ENCODE results near the gene BANK1.

The BANK1 gene

GRCh38 chr4:101956068-101956825 is 165.7 kb downstream of the BANK1 start:
- DNase-seq (ENCODE audit: low read depth in 3 of 3), result no peak

- DNase-seq (ENCODE audit: low read depth in 3 of 3), result no peak
Observed at GRCh38 chr4:101958547-101958946, 168.0 kb downstream of the BANK1 start.

GRCh38 chr4:101960431-101960830 is 169.9 kb downstream of the BANK1 start:
- no peak for DNase-seq (ENCODE audit: low read depth in 3 of 3)

GRCh38 chr4:101961144-101961543 is 170.6 kb downstream of the BANK1 start:
- no peak for DNase-seq (ENCODE audit: low read depth in 3 of 3)

- no peak for DNase-seq (ENCODE audit: low read depth in 3 of 3)
Observed at GRCh38 chr4:101967697-101968346, 177.3 kb downstream of the BANK1 start.

- DNase-seq (ENCODE audit: low read depth in 3 of 3), result no peak
Observed at GRCh38 chr4:101968364-101968763, 177.8 kb downstream of the BANK1 start.

GRCh38 chr4:101969965-101970364 is 179.4 kb downstream of the BANK1 start:
- DNase-seq (ENCODE audit: low read depth in 3 of 3), result no peak

GRCh38 chr4:101970547-101971155 is 180.1 kb downstream of the BANK1 start:
- DNase-seq (ENCODE audit: low read depth in 3 of 3), result no peak

GRCh38 chr4:101972791-101973190 is 182.3 kb downstream of the BANK1 start:
- no peak for DNase-seq (ENCODE audit: low read depth in 3 of 3)

GRCh38 chr4:101973361-101973760 is 182.8 kb downstream of the BANK1 start:
- no peak for DNase-seq (ENCODE audit: low read depth in 3 of 3)

GRCh38 chr4:101977076-101977475 is 186.5 kb downstream of the BANK1 start:
- DNase-seq (ENCODE audit: low read depth in 3 of 3), result no peak

- no peak for DNase-seq (ENCODE audit: low read depth in 3 of 3)
Observed at GRCh38 chr4:101981756-101982155, 191.2 kb downstream of the BANK1 start.

- no peak for DNase-seq (ENCODE audit: low read depth in 3 of 3)
Observed at GRCh38 chr4:101983835-101984234, 193.3 kb downstream of the BANK1 start.

GRCh38 chr4:101987623-101988243 is 197.2 kb downstream of the BANK1 start:
- no peak for DNase-seq (ENCODE audit: low read depth in 3 of 3)

- no peak for DNase-seq (ENCODE audit: low read depth in 3 of 3)
Observed at GRCh38 chr4:101989551-101989950, 199.0 kb downstream of the BANK1 start.

GRCh38 chr4:101992446-101992845 is 201.9 kb downstream of the BANK1 start:
- DNase-seq (ENCODE audit: low read depth in 3 of 3), result no peak

- no peak for DNase-seq (ENCODE audit: low read depth in 3 of 3)
Observed at GRCh38 chr4:101993002-101993841, 202.7 kb downstream of the BANK1 start.

- DNase-seq (ENCODE audit: low read depth in 3 of 3), result no peak
Observed at GRCh38 chr4:101993842-101994775, 203.6 kb downstream of the BANK1 start.

- no peak for DNase-seq (ENCODE audit: low read depth in 3 of 3)
Observed at GRCh38 chr4:102007959-102008425, 217.5 kb downstream of the BANK1 start.

- no peak for DNase-seq (ENCODE audit: low read depth in 3 of 3)
Observed at GRCh38 chr4:102008711-102009110, 218.2 kb downstream of the BANK1 start.

Measured in stimulated activated CD4-positive, alpha-beta T cell treated with anti-CD3 and anti-CD28 coated beads, TNF-alpha, amount 100 ng/mL, for 24 hours (primary cell).